ENCODE measurements around the gene POLR2L. TPM values are rescaled to one million over a fixed set of nuclear protein-coding genes. Genes with fewer than 3 reads are reported as not detected.

Gene POLR2L
- total RNA-seq, 1 experiment from 2014 or later: 211 TPM

DNA sequence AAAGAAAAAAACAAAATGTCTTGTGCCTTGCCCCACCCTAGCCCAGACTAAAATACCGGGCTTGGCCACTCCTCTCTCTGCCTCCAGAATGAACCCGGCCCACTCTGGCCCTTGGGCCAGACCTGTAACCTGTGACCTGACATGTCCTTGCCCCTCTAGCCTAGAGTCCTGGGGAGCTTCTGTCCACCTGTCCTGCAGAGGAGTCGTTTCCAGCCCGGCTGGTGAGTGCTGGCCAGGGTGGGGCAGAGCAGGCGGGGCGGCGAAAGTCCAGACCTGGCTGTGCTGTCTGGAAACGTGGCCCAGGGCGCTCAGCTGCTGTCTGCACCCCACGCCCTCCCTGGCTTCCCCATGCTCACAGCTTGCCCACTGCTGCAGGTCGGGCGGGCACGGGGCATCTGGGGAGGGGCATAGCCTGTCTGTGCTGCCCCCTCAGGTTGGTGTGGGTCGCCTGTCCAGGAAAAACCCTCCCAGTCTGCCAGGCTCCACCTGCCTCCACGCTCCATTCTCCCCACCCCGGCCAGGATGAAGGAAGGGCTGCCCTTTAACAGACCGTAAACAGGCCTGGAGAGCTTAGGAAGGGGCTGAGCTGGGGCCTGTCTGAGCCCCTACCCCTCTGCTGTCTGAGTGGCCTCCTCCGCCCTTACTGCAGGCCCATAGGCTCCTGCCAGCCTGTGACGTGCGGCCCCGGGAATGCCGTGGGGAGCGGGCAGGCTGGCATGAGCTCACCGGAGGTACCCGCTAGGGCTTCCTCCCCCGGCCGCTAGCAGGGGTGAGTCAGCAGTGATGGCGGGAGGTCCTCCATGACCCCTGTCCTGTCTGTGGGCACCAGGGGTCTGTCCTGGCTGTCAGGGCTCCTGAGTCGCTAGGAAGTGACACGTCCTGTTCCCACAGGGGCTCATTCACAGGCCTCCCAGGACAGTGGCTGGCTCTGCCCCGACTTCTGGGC is 7.7 kb downstream of the POLR2L start:
- peak overlapping the region; percentile 82 to 90 for H3K4me3 ChIP-seq (replicated peaks in 1 of 2; ENCODE audit: low read depth in 1 of 2, low read length in 2 of 2)
- peaks cover 64% of the 10 kb centered on the region for H3K79me2 ChIP-seq (ENCODE audit: insufficient read depth, low read length)

More for the DNA sequence above, 7.7 kb downstream of the POLR2L start:
- CTCF ChIA-PET: interaction anchor here (1.1 kb wide), 2 partner anchors 9 to 22 kb away, joined by 3 to 5 read pairs; no protein-coding TSS in a partner anchor
- Histone ChIP-seq H3K9me2 (ENCODE audit: insufficient read depth) (no peaks in the 10 kb centered on the region), H3K4me1 (ENCODE audit: control insufficient read depth in 1 of 2, insufficient read depth in 2 of 2, low read length in 2 of 2) (peaks cover 35 to 72% of the 10 kb centered on the region in 2 experiments), H3K36me3 (ENCODE audit: control insufficient read depth in 1 of 2, insufficient read depth in 2 of 2, low read length in 2 of 2) (peaks cover 3 to 29% of the 10 kb centered on the region in 2 experiments; a peak in 2 of 4 replicates), H3K9me3 (ENCODE audit: control insufficient read depth in 1 of 2, insufficient read depth in 1 of 2, low read depth in 1 of 2, low read length in 2 of 2) (no peaks in the 10 kb centered on the region), H3K27ac (ENCODE audit: low read depth, low read length) (peak overlapping the region; percentile 96), H3K9ac (ENCODE audit: low read length) (peak overlapping the region; percentile 93), H4K20me1 (ENCODE audit: insufficient read depth) (peaks cover 11% of the 10 kb centered on the region; the same call in 1 of the 2 replicates), H3K27me3 (ENCODE audit: insufficient read depth, low read length) (no peaks in the 10 kb centered on the region), H2AFZ (ENCODE audit: low read depth, low read length, poor library complexity, severe bottlenecking) (no peak overlapping the region), H3K4me2 (ENCODE audit: low read length) (peak overlapping the region; percentile 96)
- RAD21 ChIA-PET (ENCODE audit: low non-redundant PET in 1 of 2, low total read pairs in 2 of 2, uncharacterized antibody in 2 of 2, unreplicated experiment in 2 of 2): interaction anchor here (0.9 to 1.1 kb wide), 2 partner anchors 9 kb away, joined by 3 read pairs; no protein-coding TSS in a partner anchor
- ATAC-seq (peak; percentile 63), DNase-seq (ENCODE audit: low read depth, low spot score) (peak; percentile 72)
- TF ChIP-seq SP1 (IDR thresholded peaks at IDR 0.05; ENCODE audit: low read depth) (no peak), POLR2AphosphoS5 (IDR thresholded peaks at IDR 0.05; ENCODE audit: low read depth, low read length) (peak; percentile 72; the same call in 1 of the 2 replicates), ZFX (IDR thresholded peaks at IDR 0.05) (peak; percentile 14; the same call in 1 of the 2 replicates), ELF1 (IDR thresholded peaks at IDR 0.05; ENCODE audit: borderline replicate concordance, low read depth) (no peak), CEBPB (IDR thresholded peaks at IDR 0.05; ENCODE audit: low read depth) (no peak), SIN3A (IDR thresholded peaks at IDR 0.05; ENCODE audit: low read depth) (no peak), YY1 (IDR thresholded peaks at IDR 0.05; ENCODE audit: extremely low read depth, insufficient replicate concordance, low read depth, low read length) (peak; percentile 73), POLR2A (IDR thresholded peaks at IDR 0.05; ENCODE audit: borderline replicate concordance, extremely low read depth, insufficient read depth, insufficient read length) (no peak)
- TF ChIP-seq, protein P1, sequence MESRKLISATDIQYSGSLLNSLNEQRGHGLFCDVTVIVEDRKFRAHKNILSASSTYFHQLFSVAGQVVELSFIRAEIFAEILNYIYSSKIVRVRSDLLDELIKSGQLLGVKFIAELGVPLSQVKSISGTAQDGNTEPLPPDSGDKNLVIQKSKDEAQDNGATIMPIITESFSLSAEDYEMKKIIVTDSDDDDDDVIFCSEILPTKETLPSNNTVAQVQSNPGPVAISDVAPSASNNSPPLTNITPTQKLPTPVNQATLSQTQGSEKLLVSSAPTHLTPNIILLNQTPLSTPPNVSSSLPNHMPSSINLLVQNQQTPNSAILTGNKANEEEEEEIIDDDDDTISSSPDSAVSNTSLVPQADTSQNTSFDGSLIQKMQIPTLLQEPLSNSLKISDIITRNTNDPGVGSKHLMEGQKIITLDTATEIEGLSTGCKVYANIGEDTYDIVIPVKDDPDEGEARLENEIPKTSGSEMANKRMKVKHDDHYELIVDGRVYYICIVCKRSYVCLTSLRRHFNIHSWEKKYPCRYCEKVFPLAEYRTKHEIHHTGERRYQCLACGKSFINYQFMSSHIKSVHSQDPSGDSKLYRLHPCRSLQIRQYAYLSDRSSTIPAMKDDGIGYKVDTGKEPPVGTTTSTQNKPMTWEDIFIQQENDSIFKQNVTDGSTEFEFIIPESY (IDR thresholded peaks at IDR 0.05; ENCODE audit: extremely low read depth, insufficient replicate concordance, low read length): peak; percentile 40
- TF ChIP-seq, protein P2, sequence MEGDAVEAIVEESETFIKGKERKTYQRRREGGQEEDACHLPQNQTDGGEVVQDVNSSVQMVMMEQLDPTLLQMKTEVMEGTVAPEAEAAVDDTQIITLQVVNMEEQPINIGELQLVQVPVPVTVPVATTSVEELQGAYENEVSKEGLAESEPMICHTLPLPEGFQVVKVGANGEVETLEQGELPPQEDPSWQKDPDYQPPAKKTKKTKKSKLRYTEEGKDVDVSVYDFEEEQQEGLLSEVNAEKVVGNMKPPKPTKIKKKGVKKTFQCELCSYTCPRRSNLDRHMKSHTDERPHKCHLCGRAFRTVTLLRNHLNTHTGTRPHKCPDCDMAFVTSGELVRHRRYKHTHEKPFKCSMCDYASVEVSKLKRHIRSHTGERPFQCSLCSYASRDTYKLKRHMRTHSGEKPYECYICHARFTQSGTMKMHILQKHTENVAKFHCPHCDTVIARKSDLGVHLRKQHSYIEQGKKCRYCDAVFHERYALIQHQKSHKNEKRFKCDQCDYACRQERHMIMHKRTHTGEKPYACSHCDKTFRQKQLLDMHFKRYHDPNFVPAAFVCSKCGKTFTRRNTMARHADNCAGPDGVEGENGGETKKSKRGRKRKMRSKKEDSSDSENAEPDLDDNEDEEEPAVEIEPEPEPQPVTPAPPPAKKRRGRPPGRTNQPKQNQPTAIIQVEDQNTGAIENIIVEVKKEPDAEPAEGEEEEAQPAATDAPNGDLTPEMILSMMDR (IDR thresholded peaks at IDR 0.05 in 2 of 3, conservative IDR thresholded peaks at IDR 0.05 in 1 of 3; ENCODE audit: borderline replicate concordance in 1 of 3, insufficient read depth in 1 of 3, low read depth in 2 of 3, low read length in 2 of 3): no peak
- BruUV-seq (replicated peaks): TSS peak; percentile 70
- intact Hi-C loops (cut with micrococcal nuclease): no loop called here
- POLR2A ChIA-PET: interaction anchor here (0.6 to 2.2 kb wide), 10 partner anchors 9 to 259 kb away, joined by 3 to 26 read pairs (median 4); partner anchors contain the start of genes PIDD1 and RPLP2
